GM12801 (cell line): ENCODE results near the gene PTDSS2.

ENCODE experiments used
- TF ChIP-seq, protein P1 (sequence below): IDR thresholded peaks from one replicate; pipeline ENCODE4 v1.5.1; 2011; ENCODE audit warnings: control low read depth; ENCODE audit not compliant: insufficient read length; ENCODE audit errors: extremely low read depth

The PTDSS2 gene

DNA sequence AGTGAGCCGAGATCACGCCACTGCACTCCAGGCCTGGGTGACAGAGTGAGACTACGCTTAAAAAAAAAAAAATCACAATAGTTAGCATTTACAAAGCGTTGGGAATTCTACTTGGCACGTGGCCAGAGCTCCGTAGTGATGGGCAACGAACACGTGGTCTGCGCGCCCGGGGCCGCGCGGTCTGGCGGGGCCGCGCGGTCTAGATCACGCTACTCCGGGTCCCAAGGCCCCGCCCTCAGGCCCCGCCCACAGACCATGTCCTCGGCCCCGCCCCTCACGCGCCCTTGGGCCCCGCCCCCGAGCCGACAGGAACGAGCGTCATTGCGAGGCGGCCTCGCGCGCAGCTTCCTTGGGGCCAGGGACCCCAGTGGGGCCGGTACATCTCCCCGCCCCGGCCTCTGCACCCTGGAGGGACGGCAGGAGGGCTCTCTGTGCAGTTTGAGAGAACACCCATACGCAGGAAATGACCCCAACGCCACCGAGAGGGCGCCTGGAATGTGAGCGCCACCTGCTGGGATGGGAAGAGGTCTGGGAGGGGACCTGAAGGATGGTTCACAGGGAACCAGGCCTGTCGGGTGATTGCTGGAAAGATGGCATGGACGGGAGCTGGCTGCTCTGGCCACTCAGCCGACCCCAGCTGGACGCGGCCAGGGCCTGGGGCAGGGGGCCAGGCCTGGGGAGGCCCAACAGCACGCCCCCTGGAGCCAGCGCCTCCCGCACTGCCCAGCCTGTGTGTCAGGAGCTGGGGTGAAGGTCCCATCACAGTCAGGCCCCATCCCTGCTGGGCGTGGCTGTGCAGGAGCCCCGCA, 2.0 kb upstream of the PTDSS2 start:
- TF ChIP-seq, protein P1, sequence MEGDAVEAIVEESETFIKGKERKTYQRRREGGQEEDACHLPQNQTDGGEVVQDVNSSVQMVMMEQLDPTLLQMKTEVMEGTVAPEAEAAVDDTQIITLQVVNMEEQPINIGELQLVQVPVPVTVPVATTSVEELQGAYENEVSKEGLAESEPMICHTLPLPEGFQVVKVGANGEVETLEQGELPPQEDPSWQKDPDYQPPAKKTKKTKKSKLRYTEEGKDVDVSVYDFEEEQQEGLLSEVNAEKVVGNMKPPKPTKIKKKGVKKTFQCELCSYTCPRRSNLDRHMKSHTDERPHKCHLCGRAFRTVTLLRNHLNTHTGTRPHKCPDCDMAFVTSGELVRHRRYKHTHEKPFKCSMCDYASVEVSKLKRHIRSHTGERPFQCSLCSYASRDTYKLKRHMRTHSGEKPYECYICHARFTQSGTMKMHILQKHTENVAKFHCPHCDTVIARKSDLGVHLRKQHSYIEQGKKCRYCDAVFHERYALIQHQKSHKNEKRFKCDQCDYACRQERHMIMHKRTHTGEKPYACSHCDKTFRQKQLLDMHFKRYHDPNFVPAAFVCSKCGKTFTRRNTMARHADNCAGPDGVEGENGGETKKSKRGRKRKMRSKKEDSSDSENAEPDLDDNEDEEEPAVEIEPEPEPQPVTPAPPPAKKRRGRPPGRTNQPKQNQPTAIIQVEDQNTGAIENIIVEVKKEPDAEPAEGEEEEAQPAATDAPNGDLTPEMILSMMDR: no peak

DNA sequence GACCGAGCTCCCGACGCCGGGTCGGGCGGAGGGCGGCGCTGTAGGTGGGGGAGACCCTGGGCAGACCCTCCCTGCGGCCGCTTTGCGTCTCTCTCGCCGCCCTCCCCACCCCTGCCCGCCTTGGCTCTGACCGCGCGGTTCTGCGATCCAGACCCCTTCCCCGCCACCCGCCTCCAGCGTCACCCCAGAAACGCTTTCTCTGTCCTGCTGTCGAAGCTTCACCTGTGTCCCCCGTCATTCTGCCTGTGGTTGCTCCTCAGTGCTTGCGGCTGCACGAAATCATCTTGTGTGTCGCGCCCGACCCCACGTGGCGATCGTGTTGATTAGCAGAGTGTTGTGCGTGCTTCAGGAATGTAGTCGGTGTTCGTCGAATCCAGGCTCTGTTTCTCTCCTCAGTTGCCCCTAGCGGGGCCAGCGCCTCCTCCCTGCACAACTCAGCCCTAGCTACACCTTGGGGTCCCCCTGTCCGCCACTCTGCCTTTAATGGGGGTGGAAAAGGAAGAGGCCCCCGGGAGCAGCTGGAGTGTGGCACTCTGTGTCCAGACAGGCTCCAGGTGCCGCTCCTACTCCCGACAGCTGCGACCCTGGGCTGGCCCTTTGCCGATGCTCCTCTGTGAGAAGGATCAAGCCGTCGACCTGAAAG, 851 bp downstream of the PTDSS2 start:
- TF ChIP-seq, protein P1: no peak

DNA sequence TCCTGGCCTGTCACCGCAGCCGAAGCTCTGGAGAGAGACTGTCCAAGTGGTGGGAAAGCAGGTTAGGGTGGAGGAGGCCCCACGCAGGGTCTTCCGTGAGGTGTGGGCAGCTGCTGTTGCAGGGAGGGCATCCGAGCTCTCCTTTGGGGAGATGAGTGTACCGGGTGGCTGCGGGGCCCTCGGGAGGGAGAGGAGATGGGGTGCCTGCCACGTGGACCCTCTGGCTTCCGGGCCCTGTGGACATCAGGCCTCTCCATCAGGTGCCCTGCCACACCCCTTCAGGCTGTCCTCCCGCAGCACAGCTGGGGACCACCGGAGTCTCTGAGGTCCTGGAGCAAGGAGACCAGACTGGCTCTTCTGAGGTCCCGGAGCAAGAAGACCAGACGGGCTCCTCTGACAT, 1.7 kb downstream of the PTDSS2 start:
- TF ChIP-seq, protein P1: no peak

DNA sequence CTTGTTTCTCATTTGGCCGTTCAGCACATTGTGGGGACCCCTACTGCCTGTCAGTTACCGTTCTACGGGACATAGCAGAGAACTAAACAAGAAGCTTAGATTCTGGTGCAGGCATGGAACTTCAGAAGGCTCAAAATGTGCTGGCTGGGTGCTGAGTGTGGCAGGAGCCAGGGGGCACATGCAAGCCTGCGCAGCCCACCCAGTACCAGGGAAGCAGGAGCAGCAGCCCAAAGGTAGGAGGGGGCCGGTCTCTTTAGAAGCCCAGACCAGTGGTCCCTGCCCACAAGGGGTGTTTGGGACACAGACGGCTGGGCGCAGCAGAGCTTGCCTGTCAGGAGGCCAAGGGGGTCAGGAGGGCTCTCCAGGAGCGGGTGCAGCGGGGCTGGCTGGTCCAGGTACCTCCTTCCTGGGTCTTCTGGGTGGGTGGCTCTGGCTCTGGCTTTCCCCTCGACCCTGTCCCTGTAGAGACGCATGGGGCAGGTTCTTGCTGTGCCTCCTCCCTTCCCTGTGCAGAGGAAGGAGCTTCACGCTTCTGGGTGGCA, 2.2 kb downstream of the PTDSS2 start:
- TF ChIP-seq, protein P1: no peak

DNA sequence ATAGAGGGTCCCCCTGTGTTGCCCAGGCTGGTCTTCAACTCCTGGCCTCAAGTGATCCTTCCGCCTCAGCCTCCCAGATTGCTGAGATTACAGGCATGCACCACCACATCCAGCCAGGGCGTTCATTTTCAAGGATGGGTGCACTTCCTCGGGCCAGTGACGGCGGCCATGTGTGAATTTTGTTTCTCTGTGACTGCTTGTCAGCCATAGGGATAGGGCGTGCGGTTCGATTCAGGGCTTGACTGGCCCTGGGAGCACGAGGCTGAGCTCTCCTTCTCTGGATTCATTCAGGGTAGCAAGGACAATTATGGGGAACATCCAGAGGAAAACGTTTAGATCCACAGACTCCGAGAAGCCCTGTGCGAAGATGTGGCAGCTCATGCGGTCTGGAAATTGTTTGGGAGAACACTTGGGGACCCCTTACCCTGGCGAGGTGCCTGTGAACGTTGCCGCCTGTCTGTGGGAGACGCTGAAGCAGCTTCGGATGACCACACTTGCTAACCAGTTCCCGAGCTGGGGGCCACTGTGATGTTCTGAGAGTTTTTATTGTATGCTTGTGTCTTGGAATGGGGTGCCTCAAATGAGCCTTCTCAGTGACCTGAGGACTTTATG, 2.9 kb downstream of the PTDSS2 start:
- TF ChIP-seq, protein P1: no peak

DNA sequence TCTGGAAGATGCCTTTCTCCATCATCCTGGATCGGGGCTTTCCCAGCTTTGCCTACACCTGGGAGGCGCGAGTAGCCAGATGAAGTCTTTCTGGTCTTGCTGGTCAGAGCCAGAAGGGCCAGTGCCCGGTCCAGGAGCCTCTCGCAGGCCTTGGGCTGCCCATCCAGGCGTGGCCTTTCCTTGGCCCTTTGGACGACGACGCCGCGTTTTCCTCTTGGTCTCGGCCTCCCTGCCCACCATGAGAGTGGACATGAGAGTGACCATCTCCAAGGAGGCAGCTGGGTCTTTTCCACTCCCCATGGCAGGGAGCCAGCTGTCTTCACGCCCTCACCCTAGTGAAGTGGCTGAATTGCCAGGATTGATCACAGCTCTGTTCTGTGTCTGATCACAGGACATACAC, 3.5 kb downstream of the PTDSS2 start:
- TF ChIP-seq, protein P1: no peak

DNA sequence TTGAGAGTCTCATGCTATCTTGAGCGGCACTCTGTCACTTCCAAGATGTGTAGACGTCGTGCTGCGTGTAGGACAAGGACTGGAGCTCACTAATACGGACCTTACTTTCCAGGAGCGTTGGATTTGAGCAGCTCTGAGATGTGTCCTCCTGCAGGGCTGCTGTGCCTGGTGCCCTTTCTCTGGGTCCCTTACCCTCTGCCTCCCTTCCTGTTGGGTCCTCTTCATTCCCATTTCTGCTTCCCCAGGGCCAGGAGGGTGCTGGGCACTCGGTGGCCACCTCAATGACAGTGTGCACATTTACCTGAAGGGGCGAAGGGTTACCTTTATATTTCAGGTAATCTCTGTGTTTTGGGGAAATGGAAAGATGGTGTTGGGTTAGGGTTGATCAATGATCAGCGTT, 4.0 kb downstream of the PTDSS2 start:
- TF ChIP-seq, protein P1: no peak
